HepG2 (cell line): Measurements from ENCODE around the gene GLYAT. TPM values are rescaled to one million over a fixed set of nuclear protein-coding genes. Genes with fewer than 3 reads are reported as not detected.

ENCODE experiments used
- ATAC-seq: fragments of 200-7000 bp; cut with Tn5 transposase; 3 replicates; pipeline ENCODE4 v1.9.1; 2020; ENCODE audit warnings: mild to moderate bottlenecking, moderate library complexity
- BruUV-seq: library from RNA; stranded (reverse); fragments of 400-500 nt; replicated peaks from 2 replicates; lab custom pipeline; 2021; lab: Mats Ljungman, UMichigan
- CTCF ChIA-PET: fragments of 300-600 bp; formaldehyde crosslinking; extraction: SDS; loops from one replicate; lab custom pipeline; 2021; ENCODE audit warnings: low total read pairs, inconsistent platforms, low intra/inter-chr PET ratio; lab: Yijun Ruan, JAX
- POLR2A ChIA-PET: fragments of 350-600 bp; sonication (Branson Sonifier 250); formaldehyde crosslinking; loops from one replicate; lab custom pipeline; 2020; ENCODE audit warnings: antibody characterized with exemption, inconsistent platforms; lab: Yijun Ruan, JAX
- DNase-seq: peaks from one replicate; pipeline ENCODE4 v3.0.0-alpha.2; 2015; ENCODE audit warnings: low spot score
- FAIRE-seq: peaks from 3 replicates; lab custom pipeline; 2011; peaks lifted over from hg19 to GRCh38; lab: Jason Lieb, UNC
- H2AFZ ChIP-seq: one replicate; pipeline ENCODE4 v1.6.1; 2011; ENCODE audit warnings: low read length, inconsistent platforms
- H3K27ac ChIP-seq: fragments of 300-600 bp; 3 replicates; pipeline ENCODE4 v1.8.0; 2011; ENCODE audit warnings: mixed run types, mild to moderate bottlenecking, mixed read lengths, low read length, inconsistent platforms; ENCODE audit not compliant: insufficient read depth; ENCODE audit errors: extremely low read length
- H3K27me3 ChIP-seq, 2 experiments: fragments of 200-600 bp in 1 of 2; 2 replicates in 1 of 2; 3 replicates in 1 of 2; pipeline versions ENCODE4 v1.6.0 to v1.8.0; 2011; ENCODE audit warnings: low read length in 2 of 2, mild to moderate bottlenecking in 2 of 2, moderate library complexity in 2 of 2, inconsistent platforms in 1 of 2; ENCODE audit not compliant: insufficient read depth in 2 of 2, control insufficient read depth in 1 of 2
- H3K36me3 ChIP-seq, 2 experiments: fragments of 200-600 bp in 1 of 2; replicated peaks in 1 of 2; 2 replicates in 1 of 2; 3 replicates in 1 of 2; pipeline versions ENCODE4 v1.5.1 to v1.8.0; 2011; ENCODE audit warnings: low read length in 2 of 2, inconsistent platforms in 1 of 2; ENCODE audit not compliant: insufficient read depth in 2 of 2, control insufficient read depth in 1 of 2
- H3K4me1 ChIP-seq: 2 replicates; pipeline ENCODE4 v1.5.1; 2012; ENCODE audit warnings: low read length, inconsistent platforms; ENCODE audit not compliant: insufficient read depth
- H3K4me2 ChIP-seq: 2 replicates; pipeline ENCODE4 v1.6.0; 2011; ENCODE audit warnings: low read depth, low read length, inconsistent platforms
- H3K4me3 ChIP-seq, 3 experiments: fragments of 200-600 bp in 1 of 3; sonication (generic), shearing (Covaris generic) in 1 of 3; replicated peaks in 1 of 3; 2 replicates each; pipeline ENCODE4 v1.5.1; 2011 to 2016; ENCODE audit warnings: low read length in 3 of 3, inconsistent platforms in 2 of 3, low read depth in 2 of 3, mild to moderate bottlenecking in 2 of 3, control low read depth in 1 of 3, mixed read lengths in 1 of 3; ENCODE audit not compliant: insufficient read depth in 1 of 3
- H3K79me2 ChIP-seq: one replicate; pipeline ENCODE4 v1.6.1; 2011; ENCODE audit warnings: low read length, inconsistent platforms; ENCODE audit not compliant: insufficient read depth
- H3K9ac ChIP-seq: 2 replicates; pipeline ENCODE4 v1.6.0; 2011; ENCODE audit warnings: mild to moderate bottlenecking, low read depth, low read length, inconsistent platforms; ENCODE audit not compliant: insufficient read depth
- H3K9me3 ChIP-seq: 2 replicates; pipeline ENCODE4 v1.5.1; 2012; ENCODE audit warnings: mild to moderate bottlenecking, low read length
- H4K20me1 ChIP-seq: 2 replicates; pipeline ENCODE4 v1.6.0; 2011; ENCODE audit warnings: inconsistent platforms, mild to moderate bottlenecking, low read length, moderate library complexity; ENCODE audit not compliant: insufficient read depth
- ARNT ChIP-seq: fragments of 450-650 bp; IDR thresholded peaks from 2 replicates; pipeline ENCODE4 v1.6.1; 2017
- ARNTL ChIP-seq: sonication (generic); formaldehyde crosslinking; IDR thresholded peaks from 2 replicates; pipeline ENCODE4 v1.4.0; 2020; ENCODE audit warnings: mild to moderate bottlenecking, missing genetic modification reagents
- CEBPG ChIP-seq: IDR thresholded peaks from 2 replicates; pipeline ENCODE4 v1.6.1; 2016
- ETV5 ChIP-seq: IDR thresholded peaks from 2 replicates; pipeline ENCODE4 v1.6.1; 2018; ENCODE audit warnings: missing biosample characterization, missing genetic modification reagents, inconsistent platforms, borderline replicate concordance
- SUZ12 ChIP-seq: fragments of 150-350 bp; IDR thresholded peaks from 2 replicates; pipeline ENCODE4 v1.6.1; 2014; ENCODE audit warnings: low read depth, low read length
- TCF7L2 ChIP-seq: IDR thresholded peaks from 2 replicates; pipeline ENCODE4 v1.6.1; 2011; ENCODE audit warnings: mild to moderate bottlenecking, low read depth, low read length, moderate library complexity
- TFDP2 ChIP-seq: sonication (generic); formaldehyde crosslinking; IDR thresholded peaks from 2 replicates; pipeline ENCODE4 v1.4.0; 2020; ENCODE audit warnings: missing genetic modification reagents
- ZBTB7A ChIP-seq: sonication (generic); formaldehyde crosslinking; IDR thresholded peaks from 2 replicates; pipeline ENCODE4 v1.8.0; 2022; ENCODE audit warnings: mild to moderate bottlenecking, missing genetic modification reagents
- ZNF460 ChIP-seq: sonication (generic); formaldehyde crosslinking; IDR thresholded peaks from 2 replicates; pipeline ENCODE4 v1.5.1; 2020; ENCODE audit warnings: missing genetic modification reagents, mild to moderate bottlenecking, borderline replicate concordance
- ZNF839 ChIP-seq: sonication (generic); formaldehyde crosslinking; IDR thresholded peaks from 2 replicates; pipeline ENCODE4 v1.4.0; 2020; ENCODE audit warnings: missing genetic modification reagents, mild to moderate bottlenecking, borderline replicate concordance
- WGBS: methylation state at CpG from one replicate; pipeline ENCODE4 v1.1.6; 2017; ENCODE audit warnings: low lambda C conversion rate; 5-methylcytosine and 5-hydroxymethylcytosine counted together
- in situ Hi-C: cut with HindIII; loops from 2 replicates; pipeline ENCODE4 v1.10.0; 2017; ENCODE audit warnings: low pct_unique_long_range_greater_than_20kb; ENCODE audit not compliant: extremely low pct_ligation_motif_present
- intact Hi-C: fragments of 100-400 bp; cut with micrococcal nuclease; formaldehyde crosslinking; loops from one replicate; pipeline ENCODE4 v1.10.0; 2022; ENCODE audit not compliant: unreplicated experiment
- polyA plus RNA-seq, 8 experiments: library from polyadenylated mRNA; depleted of rRNA in 3 of 8; stranded (reverse) in 7 of 8; unstranded in 1 of 8; fragments of >200 nt; fragmentation: Illumina TruSeq in 4 of 8; extraction: Trizol in 4 of 8; gene quantifications; 2 replicates each; pipeline versions ENCODE4 v1.2.1 to v1.2.3, GENCODE V29; 2011 to 2016; ENCODE audit warnings: low read depth in 4 of 8, missing spikeins in 1 of 8, mixed read lengths in 1 of 8; ENCODE audit not compliant: insufficient read depth in 1 of 8
- total RNA-seq, 5 experiments: library from RNA; depleted of rRNA; stranded (reverse); fragments of >200 nt; fragmentation: Illumina TruSeq; extraction: Trizol; gene quantifications; 2 replicates each; pipeline ENCODE4 v1.2.3, GENCODE V29; 2016; ENCODE audit warnings: low read depth in 1 of 5

The GLYAT gene
- total and polyA plus RNA-seq, 2 of the 13 experiments (the other 11 are each of a cell fraction or from before 2014, with no cell fraction given), result not detected

- no peak overlapping the region for H3K4me3 ChIP-seq
- no peak overlapping the region for H3K9ac ChIP-seq
- ChIA-PET CTCF (no interaction called here), POLR2A (no interaction called here)
- DNase-seq (no peak), FAIRE-seq (no peak), ATAC-seq (no peak)
- H3K36me3 ChIP-seq, result no peaks in the 10 kb centered on the region
- H3K9me3 ChIP-seq, result no peaks in the 10 kb centered on the region
- H3K79me2 ChIP-seq, result no peaks in the 10 kb centered on the region
- no peak overlapping the region for H2AFZ ChIP-seq
- no TSS peak for BruUV-seq
- no peak overlapping the region for H3K4me2 ChIP-seq
- in situ Hi-C loops (loop anchor here (25.0 kb wide), 1 partner anchor 238 kb away; no protein-coding TSS in a partner anchor), intact Hi-C loops (no loop called here)
- no peak for TF ChIP-seq CEBPG (CRISPR knock-in tag)
- no peak for TF ChIP-seq SUZ12
- no peak for TF ChIP-seq ZNF839 (CRISPR knock-in tag)
- TF ChIP-seq TCF7L2, result no peak
- no peak for TF ChIP-seq ARNT
- no peak for TF ChIP-seq TFDP2
- TF ChIP-seq ARNTL (CRISPR knock-in tag), result no peak
- TF ChIP-seq ETV5 (CRISPR knock-in tag), result no peak
- TF ChIP-seq ZBTB7A (CRISPR knock-in tag), result no peak
- TF ChIP-seq ZNF460 (CRISPR knock-in tag), result no peak
- H3K27ac ChIP-seq, result no peak overlapping the region
- no peaks in the 10 kb centered on the region; a peak in 1 of 5 replicates for H3K27me3 ChIP-seq
- H3K4me1 ChIP-seq, result peaks cover 19% of the 10 kb centered on the region
- H4K20me1 ChIP-seq, result no peaks in the 10 kb centered on the region
- 65% methylated on average over 4 of the region's 5 CpGs for WGBS
Measured at GRCh38 chr11:58775066-58775708, 43.4 kb upstream of the GLYAT start.
